H1 (cell line): ENCODE data around the gene ERICH6. TPM values are rescaled to one million over a fixed set of nuclear protein-coding genes. Genes with fewer than 3 reads are reported as not detected.

ENCODE experiments used
- CTCF ChIA-PET: fragments of 300-600 bp; sonication (Branson Sonifier 250); formaldehyde crosslinking; loops from one replicate; lab custom pipeline; 2021; ENCODE audit not compliant: partially characterized antibody; lab: Charles Lee
- POLR2A ChIA-PET: fragments of 300-600 bp; sonication (Branson Sonifier 250); formaldehyde crosslinking; loops from one replicate; lab custom pipeline; 2021; ENCODE audit warnings: inconsistent platforms; ENCODE audit not compliant: partially characterized antibody; lab: Charles Lee
- DNase-seq, 2 experiments: peaks; one replicate each; pipeline versions ENCODE4 v3.0.0 to v3.0.0-alpha.2; 2010 to 2022; ENCODE audit warnings: low spot score in 2 of 2, low read depth in 1 of 2, mixed read lengths in 1 of 2
- FAIRE-seq: peaks from 2 replicates; lab custom pipeline; 2011; peaks lifted over from hg19 to GRCh38; lab: Jason Lieb, UNC
- H2AFZ ChIP-seq: 2 replicates; pipeline ENCODE4 v1.8.1; 2012; ENCODE audit warnings: low read length, inconsistent platforms
- H2AK5ac ChIP-seq: 2 replicates; pipeline ENCODE4 v1.6.1; 2013; ENCODE audit warnings: low read depth, low read length
- H2BK120ac ChIP-seq: replicated peaks from 2 replicates; pipeline ENCODE3; 2013; ENCODE audit warnings: low read depth, low read length, inconsistent platforms
- H2BK12ac ChIP-seq: 2 replicates; pipeline ENCODE4 v1.6.1; 2013; ENCODE audit warnings: low read depth, low read length
- H2BK15ac ChIP-seq: 2 replicates; pipeline ENCODE4 v1.6.1; 2013; ENCODE audit warnings: low read length
- H2BK20ac ChIP-seq: 2 replicates; pipeline ENCODE4 v1.6.1; 2013; ENCODE audit warnings: low read length
- H2BK5ac ChIP-seq: 2 replicates; pipeline ENCODE4 v1.6.1; 2013; ENCODE audit warnings: low read depth, low read length
- H3K14ac ChIP-seq: 2 replicates; pipeline ENCODE4 v1.6.1; 2013; ENCODE audit warnings: inconsistent platforms; ENCODE audit not compliant: insufficient read length
- H3K18ac ChIP-seq: 2 replicates; pipeline ENCODE4 v1.6.1; 2013; ENCODE audit warnings: low read length; ENCODE audit errors: extremely low read depth
- H3K23ac ChIP-seq: 2 replicates; pipeline ENCODE4 v1.6.1; 2013; ENCODE audit warnings: inconsistent platforms; ENCODE audit not compliant: insufficient read length
- H3K23me2 ChIP-seq: 2 replicates; pipeline ENCODE4 v1.6.1; 2013; ENCODE audit warnings: low read depth, low read length
- H3K27ac ChIP-seq: 2 replicates; pipeline ENCODE4 v1.6.1; 2011; ENCODE audit warnings: low read depth, low read length, inconsistent platforms
- H3K27me3 ChIP-seq, 4 experiments: replicated peaks in 1 of 4; 1 replicate in 1 of 4; 2 replicates in 3 of 4; pipeline versions ENCODE4 v1.6.1 to v1.8.1; 2011 to 2013; ENCODE audit warnings: low read length in 3 of 4, mild to moderate bottlenecking in 3 of 4, inconsistent platforms in 2 of 4, mixed read lengths in 2 of 4, moderate library complexity in 1 of 4; ENCODE audit not compliant: control insufficient read depth in 3 of 4, insufficient read depth in 3 of 4; ENCODE audit errors: extremely low read depth in 1 of 4
- H3K36me3 ChIP-seq, 4 experiments: 2 replicates each; pipeline versions ENCODE4 v1.6.1 to v1.8.1; 2011 to 2013; ENCODE audit warnings: mild to moderate bottlenecking in 4 of 4, low read length in 3 of 4, moderate library complexity in 2 of 4, control low read depth in 1 of 4, inconsistent platforms in 1 of 4; ENCODE audit not compliant: insufficient read depth in 4 of 4, control insufficient read depth in 2 of 4
- H3K4ac ChIP-seq: replicated peaks from 2 replicates; pipeline ENCODE3; 2013; ENCODE audit warnings: low read length, low read depth, mixed read lengths, inconsistent platforms; ENCODE audit not compliant: insufficient read length
- H3K4me1 ChIP-seq, 4 experiments: replicated peaks in 1 of 4; 1 replicate in 1 of 4; 2 replicates in 3 of 4; pipeline versions ENCODE4 v1.6.1 to v1.8.1; 2011 to 2013; ENCODE audit warnings: low read length in 3 of 4, inconsistent platforms in 2 of 4, mixed read lengths in 1 of 4; ENCODE audit not compliant: insufficient read depth in 4 of 4, control insufficient read depth in 3 of 4
- H3K4me2 ChIP-seq, 2 experiments: 2 replicates each; pipeline versions ENCODE4 v1.6.1 to v1.8.1; 2011 to 2013; ENCODE audit warnings: low read depth in 2 of 2, low read length in 2 of 2, control low read depth in 1 of 2, inconsistent platforms in 1 of 2, mild to moderate bottlenecking in 1 of 2; ENCODE audit not compliant: insufficient read depth in 1 of 2
- H3K4me3 ChIP-seq, 4 experiments: fragments of 200-600, 300-600 bp in 1 of 4; sonication (generic), shearing (Covaris generic), sonication (Bioruptor Twin) in 1 of 4; 2 replicates each; pipeline versions ENCODE4 v1.5.1 to v1.8.1; 2011 to 2016; ENCODE audit warnings: low read length in 4 of 4, low read depth in 3 of 4, control low read depth in 2 of 4, inconsistent platforms in 2 of 4, mild to moderate bottlenecking in 2 of 4, mixed read lengths in 1 of 4, moderate library complexity in 1 of 4; ENCODE audit not compliant: insufficient read depth in 2 of 4; ENCODE audit errors: extremely low read depth in 1 of 4
- H3K56ac ChIP-seq: replicated peaks from 2 replicates; pipeline ENCODE3; 2013; ENCODE audit warnings: low read depth, mild to moderate bottlenecking, mixed read lengths, low read length, inconsistent platforms; ENCODE audit not compliant: insufficient read length
- H3K79me1 ChIP-seq: 2 replicates; pipeline ENCODE4 v1.6.1; 2013; ENCODE audit warnings: low read depth, low read length, control low read depth
- H3K79me2 ChIP-seq, 2 experiments: 2 replicates each; pipeline versions ENCODE4 v1.6.1 to v1.8.1; 2012 to 2013; ENCODE audit warnings: low read length in 2 of 2, mild to moderate bottlenecking in 2 of 2, inconsistent platforms in 1 of 2; ENCODE audit not compliant: insufficient read depth in 2 of 2, control insufficient read depth in 1 of 2
- H3K9ac ChIP-seq, 4 experiments: replicated peaks in 1 of 4; 1 replicate in 1 of 4; 2 replicates in 3 of 4; pipeline versions ENCODE4 v1.6.1 to v1.8.1; 2011 to 2013; ENCODE audit warnings: low read depth in 3 of 4, low read length in 3 of 4, control low read depth in 2 of 4, mild to moderate bottlenecking in 2 of 4, moderate library complexity in 2 of 4, inconsistent platforms in 1 of 4; ENCODE audit errors: extremely low read depth in 1 of 4
- H3K9me3 ChIP-seq, 2 experiments: 2 replicates each; pipeline versions ENCODE4 v1.6.1 to v1.8.1; 2012 to 2013; ENCODE audit warnings: mild to moderate bottlenecking in 2 of 2, moderate library complexity in 2 of 2, control low read depth in 1 of 2, inconsistent platforms in 1 of 2, low read depth in 1 of 2, low read length in 1 of 2, mixed read lengths in 1 of 2; ENCODE audit not compliant: insufficient read depth in 2 of 2
- H4K20me1 ChIP-seq, 2 experiments: replicated peaks in 1 of 2; 2 replicates each; pipeline versions ENCODE3 to v1.8.1; 2011 to 2013; ENCODE audit warnings: inconsistent platforms in 2 of 2, low read length in 2 of 2, mild to moderate bottlenecking in 1 of 2; ENCODE audit not compliant: insufficient read depth in 2 of 2, control insufficient read depth in 1 of 2
- H4K5ac ChIP-seq: 2 replicates; pipeline ENCODE4 v1.6.1; 2013; ENCODE audit warnings: low read length, low read depth, mixed read lengths, inconsistent platforms; ENCODE audit not compliant: insufficient read length
- H4K8ac ChIP-seq: 2 replicates; pipeline ENCODE4 v1.8.0; 2013; ENCODE audit warnings: mild to moderate bottlenecking, moderate library complexity, low read length, inconsistent platforms; ENCODE audit not compliant: insufficient read depth; ENCODE audit errors: extremely low read depth
- H4K91ac ChIP-seq: replicated peaks from 2 replicates; pipeline ENCODE3; 2013; ENCODE audit warnings: low read length, mixed read lengths, inconsistent platforms; ENCODE audit not compliant: insufficient read length
- CBX5 ChIP-seq: fragments of 300-800, 300-1000 bp; sonication (generic); IDR thresholded peaks from 2 replicates; pipeline ENCODE4 v1.7.1; 2016; ENCODE audit warnings: antibody characterized with exemption, low read length, low read depth
- CBX8 ChIP-seq: fragments of 300-800, 300-1000 bp; sonication (generic); IDR thresholded peaks from 2 replicates; pipeline ENCODE4 v1.7.1; 2016; ENCODE audit warnings: low read depth, low read length, borderline replicate concordance
- CTCF ChIP-seq, 3 experiments: IDR thresholded peaks; 1 replicate in 2 of 3; 2 replicates in 1 of 3; pipeline versions ENCODE4 v1.5.1 to v1.6.1; 2011; ENCODE audit warnings: low read length in 3 of 3, mild to moderate bottlenecking in 3 of 3, inconsistent platforms in 2 of 3, low read depth in 1 of 3, moderate library complexity in 1 of 3; ENCODE audit not compliant: insufficient read depth in 1 of 3; ENCODE audit errors: control extremely low read depth in 1 of 3
- GTF2F1 ChIP-seq: IDR thresholded peaks from 2 replicates; pipeline ENCODE4 v1.6.1; 2012; ENCODE audit warnings: low read depth, low read length, improper control_type of control experiment, borderline replicate concordance
- JUN ChIP-seq: IDR thresholded peaks from 2 replicates; pipeline ENCODE4 v1.6.1; 2011; ENCODE audit warnings: low read depth, mild to moderate bottlenecking, improper control_type of control experiment, low read length
- RAD21 ChIP-seq, 2 experiments: IDR thresholded peaks in 1 of 2; conservative IDR thresholded peaks in 1 of 2; 2 replicates each; pipeline ENCODE4 v1.6.1; 2011; ENCODE audit warnings: low read depth in 2 of 2, low read length in 2 of 2, improper control_type of control experiment in 1 of 2, inconsistent platforms in 1 of 2, mild to moderate bottlenecking in 1 of 2, moderate library complexity in 1 of 2
- SIN3A ChIP-seq, 2 experiments: IDR thresholded peaks in 1 of 2; conservative IDR thresholded peaks in 1 of 2; 2 replicates each; pipeline ENCODE4 v1.6.1; 2011 to 2012; ENCODE audit warnings: low read length in 2 of 2, improper control_type of control experiment in 1 of 2, low read depth in 1 of 2, mild to moderate bottlenecking in 1 of 2
- SIRT6 ChIP-seq: IDR thresholded peaks from one replicate; pipeline ENCODE4 v1.7.1; 2012; ENCODE audit warnings: low read length, inconsistent platforms
- SRF ChIP-seq: IDR thresholded peaks from 2 replicates; pipeline ENCODE4 v1.6.1; 2011; ENCODE audit warnings: mild to moderate bottlenecking, low read depth, low read length, moderate library complexity
- ZNF274 ChIP-seq: IDR thresholded peaks from 2 replicates; pipeline ENCODE4 v1.7.0; 2012; ENCODE audit warnings: low read length, borderline replicate concordance; ENCODE audit errors: extremely low read depth
- WGBS, 2 experiments: shearing (Covaris generic) in 1 of 2; methylation state at CpG; one replicate each; pipeline versions ENCODE4 v1.1.6 to v1.1.7; 2013 to 2015; ENCODE audit warnings: low lambda C conversion rate in 2 of 2, mixed read lengths in 2 of 2, inconsistent platforms in 1 of 2, low coverage in 1 of 2, missing lambda C conversion rate in 1 of 2; ENCODE audit not compliant: insufficient replicate concordance in 2 of 2, insufficient coverage in 1 of 2, insufficient read length in 1 of 2; ENCODE audit errors: extremely low coverage in 1 of 2, missing lambda C conversion rate in 1 of 2; 5-methylcytosine and 5-hydroxymethylcytosine counted together
- polyA plus RNA-seq, 7 experiments: library from polyadenylated mRNA; depleted of rRNA in 3 of 7; stranded (reverse) in 5 of 7; unstranded in 2 of 7; fragments of >200 nt in 5 of 7; fragments of 200-250 nt in 2 of 7; gene quantifications; 1 replicate in 5 of 7; 2 replicates in 1 of 7; 4 replicates in 1 of 7; pipeline versions ENCODE4 v1.2.1 to v1.2.3, GENCODE V29; 2011 to 2013; ENCODE audit warnings: missing spikeins in 2 of 7, mixed read lengths in 2 of 7
- total RNA-seq: library from RNA; stranded (reverse); fragmentation: NEBNext Ultra II Directional; extraction: Animal tissue kit (Norgen Biotek cat#: 25700); gene quantifications from 2 replicates; pipeline ENCODE4 v1.2.1, GENCODE V29; 2021

ERICH6 gene
- total and polyA plus RNA-seq, 2 of the 8 experiments (the other 6 are each of a cell fraction or from before 2014, with no cell fraction given): not detected

- Histone ChIP-seq H3K36me3 (no peaks in the 10 kb centered on the region), H3K23ac (no peak overlapping the region), H3K4me1 (peaks cover 0 to 2% (median 0%) of the 10 kb centered on the region in 4 experiments; a peak in 2 of 7 replicates), H4K8ac (no peak overlapping the region), H2BK5ac (no peak overlapping the region), H3K27me3 (no peaks in the 10 kb centered on the region), H3K9me3 (no peaks in the 10 kb centered on the region), H2AFZ (no peak overlapping the region), H4K91ac (no peak overlapping the region), H3K4me2 (no peak overlapping the region), H3K79me1 (peaks cover 4% of the 10 kb centered on the region), H3K4ac (no peak overlapping the region), H3K18ac (no peak overlapping the region), H3K9ac (no peak overlapping the region), H2BK12ac (no peak overlapping the region), H2BK15ac (no peak overlapping the region), H3K14ac (no peak overlapping the region), H3K23me2 (no peaks in the 10 kb centered on the region; the same call in 1 of the 2 replicates), H4K20me1 (no peaks in the 10 kb centered on the region), H2BK120ac (no peak overlapping the region), H2BK20ac (no peak overlapping the region), H3K79me2 (no peaks in the 10 kb centered on the region; a peak in 1 of 4 replicates), H2AK5ac (no peak overlapping the region), H3K4me3 (no peak overlapping the region), H3K27ac (no peak overlapping the region), H4K5ac (no peak overlapping the region), H3K56ac (no peak overlapping the region)
- DNase-seq: no peak
- POLR2A ChIA-PET: no interaction called here
- WGBS, 2 experiments: 96% methylated on average over 1 of the region's 1 CpG; no CpG with 5 or more reads in 1 of the 2 experiments
- CTCF ChIA-PET: no interaction called here
- FAIRE-seq: no peak
- TF ChIP-seq CTCF (IDR thresholded peaks at IDR 0.05; ENCODE audit: control extremely low read depth in 1 of 3, insufficient read depth in 1 of 3, low read depth in 1 of 3, low read length in 3 of 3) (no peak), SIRT6 (no peak), CBX5 (no peak), GTF2F1 (no peak), SRF (no peak), ZNF274 (no peak), RAD21 (IDR thresholded peaks at IDR 0.05 in 1 of 2, conservative IDR thresholded peaks at IDR 0.05 in 1 of 2; ENCODE audit: low read depth in 2 of 2, low read length in 2 of 2) (no peak), JUN (no peak), CBX8 (no peak), SIN3A (conservative IDR thresholded peaks at IDR 0.05 in 1 of 2, IDR thresholded peaks at IDR 0.05 in 1 of 2; ENCODE audit: low read depth in 1 of 2, low read length in 2 of 2) (no peak)
Measured at GRCh38 chr3:150748684-150749047, 44.9 kb upstream of the ERICH6 start.
